Loucy (cell line): ENCODE results near the gene KEL.

ENCODE experiments used
- CTCF ChIP-seq: fragments of 200-600 bp; sonication (generic); conservative IDR thresholded peaks from 2 replicates; pipeline ENCODE4 v1.5.1; 2014; ENCODE audit warnings: mild to moderate bottlenecking, antibody characterized with exemption, low read length
- EZH2phosphoT487 ChIP-seq: fragments of 200-600 bp; IDR thresholded peaks from 2 replicates; pipeline ENCODE4 v1.6.1; 2018; ENCODE audit warnings: antibody characterized with exemption, mild to moderate bottlenecking, moderate library complexity, borderline replicate concordance

- no peak for TF ChIP-seq CTCF
- TF ChIP-seq EZH2phosphoT487 = no peak
Observed at GRCh38 chr7:142898377-142899170, 63.6 kb downstream of the KEL start.
